Heart left ventricle (tissue), 16 donors: ENCODE measurements around the gene FXYD2. TPM values are rescaled to one million over a fixed set of nuclear protein-coding genes. Genes with fewer than 3 reads are reported as not detected.
A peak's percentile ranks its signal among the peaks of the same experiment; 100 is the strongest.

Experiments
- ATAC-seq, 4 donors: fragments of 200-7000 bp; cut with Tn5 transposase; one replicate each; pipeline ENCODE4 v1.9.1; 2020 to 2022; ENCODE audit warnings: moderate library complexity in 4 of 4, mild to moderate bottlenecking in 3 of 4, moderate number of reproducible peaks in 1 of 4
- DNase-seq, 5 donors: peaks; one replicate each; pipeline ENCODE4 v3.0.0-alpha.2; 2020
- H3K27ac ChIP-seq, 12 donors: fragments of 200-600 bp; sonication (generic) in 4 of 12; one replicate each; pipeline versions ENCODE4 v1.5.0 to v1.8.0; 2016 to 2022; ENCODE audit warnings: mild to moderate bottlenecking in 2 of 12
- H3K27me3 ChIP-seq, 9 donors: fragments of 200-600 bp; sonication (generic) in 2 of 9; one replicate each; pipeline versions ENCODE4 v1.5.1 to v1.8.0; 2016 to 2022; ENCODE audit warnings: mild to moderate bottlenecking in 3 of 9
- H3K36me3 ChIP-seq, 9 donors: fragments of 200-600 bp; sonication (generic) in 2 of 9; one replicate each; pipeline versions ENCODE4 v1.5.0 to v1.8.0; 2018 to 2022; ENCODE audit warnings: mild to moderate bottlenecking in 2 of 9
- H3K4me1 ChIP-seq, 12 donors: fragments of 200-600 bp; sonication (generic) in 4 of 12; one replicate each; pipeline versions ENCODE4 v1.5.0 to v1.8.0; 2016 to 2022; ENCODE audit warnings: mild to moderate bottlenecking in 3 of 12
- H3K4me3 ChIP-seq, 12 donors: fragments of 200-600 bp; sonication (generic) in 4 of 12; one replicate each; pipeline versions ENCODE4 v1.5.0 to v1.8.0; 2017 to 2022; ENCODE audit warnings: mild to moderate bottlenecking in 9 of 12, moderate library complexity in 4 of 12
- H3K9me3 ChIP-seq, 12 donors: fragments of 200-600 bp; sonication (generic) in 4 of 12; one replicate each; pipeline versions ENCODE4 v1.5.0 to v1.8.0; 2016 to 2022; ENCODE audit warnings: mild to moderate bottlenecking in 1 of 12
- CTCF ChIP-seq, 12 donors: fragments of 200-600 bp; sonication (generic) in 4 of 12; IDR thresholded peaks; one replicate each; pipeline versions ENCODE4 v1.5.0 to v1.8.0; 2018 to 2022; ENCODE audit warnings: antibody characterized with exemption in 12 of 12, mild to moderate bottlenecking in 5 of 12
- POLR2A ChIP-seq, 2 donors: fragments of 450-650 bp; IDR thresholded peaks; one replicate each; pipeline ENCODE4 v1.6.1; 2017; ENCODE audit warnings: antibody characterized with exemption in 2 of 2, mild to moderate bottlenecking in 2 of 2, moderate library complexity in 2 of 2
- whole genome bisulfite sequencing, 4 donors: extraction: QIAGEN DNeasy Blood & Tissue Kit in 2 of 4; methylation state at CpG; one replicate each; pipeline versions ENCODE4 v1.1.5 to v1.1.7; 2013 to 2018; 5-methylcytosine and 5-hydroxymethylcytosine counted together
- intact Hi-C, 10 donors: fragments of 100-400 bp; cut with DNase I; formaldehyde crosslinking; loops; one replicate each; pipeline versions ENCODE4 v1.11.1 to v1.14.2; 2022
- polyA plus RNA-seq, 2 donors: library from polyadenylated mRNA; stranded (reverse); fragments of 200-250 nt; gene quantifications; one replicate each; pipeline ENCODE4 v1.2.3, GENCODE V29; 2013
- total RNA-seq, 9 donors: library from RNA; depleted of rRNA in 2 of 9; stranded (reverse); fragments of >200 nt in 2 of 9; fragmentation: NEBNext Ultra II Directional in 3 of 9; extraction: Animal tissue kit (Norgen Biotek cat#: 25700) in 3 of 9; gene quantifications; one replicate each; pipeline versions ENCODE4 v1.1.0 to v1.2.4, GENCODE V29; 2016 to 2023
- donor health status: ischemic (EF 13 %, LVEDD 7.1; RV severe dilation, severe dysfunction).
- donor health status: healthy with polysubstance abuse.
- donor health status: DM: no; HTN: yes; CAD: no.
- donor health status: DM: no; HTN: no; CAD: no.
- donor health status: ischemic (EF 25% LVEDD 6.9; RV normal size, moderate dysfunction).
- donor health status: ischemic (EF 25% LVEDD 5.7; RV mildly dilated, moderate dysfunction).
- donor health status: healthy.
- donor health status: DM: yes; HTN: yes; CAD: no.
- donor health status: ischemic (EF 35%, LVEDD 5.7; RV mildly dilated, moderate dysfunction).
- donor health status: nonischemic (EF 11% LVEDD 7.7; RV severe dilation, severe dysfunction).
- donor health status: DM: yes; HTN: yes; CAD: no.
- donor health status: PGD.
- donor health status: ischemic (EF 29% LVEDD 5.4; RV normal size, mild dysfunction).
- donor health status: nonischemic (EF 23%, LVEDD 6.1; RV moderate dilation, normal function).

Gene FXYD2
- total and polyA plus RNA-seq, 11 donors: 0.48 to 2.7 (median 1.8) TPM; not detected in 1

- no peak for TF ChIP-seq POLR2A (IDR thresholded peaks at IDR 0.05)
- TF ChIP-seq CTCF (IDR thresholded peaks at IDR 0.05): peak; percentile 18 to 65 (median 52)
- 54 to 68% (median 67%) methylated on average over 6 to 10 of the region's 10 CpGs for WGBS, 4 donors
- H3K4me1 ChIP-seq: peaks cover 0 to 77% (median 44%) of the 10 kb centered on the region in 12 donors
- ATAC-seq (peak; percentile 12 to 55 (median 29)), DNase-seq (peak; percentile 67 to 80 (median 72))
- no peaks in the 10 kb centered on the region for H3K36me3 ChIP-seq
- no peaks in the 10 kb centered on the region for H3K27me3 ChIP-seq
- no peaks in the 10 kb centered on the region for H3K9me3 ChIP-seq
- no peak overlapping the region for H3K4me3 ChIP-seq
- intact Hi-C loops: loop anchor here in 9 of 10 donors (2.0 to 5.0 kb wide), 7 partner anchors 127 to 392 kb away; no protein-coding TSS in a partner anchor
- peak overlapping the region in 1 of 12 donors; percentile 64 for H3K27ac ChIP-seq
Observed at GRCh38 chr11:117819096-117820040, 5.2 kb downstream of the FXYD2 start.

- WGBS, 4 donors: 62 to 66% (median 64%) methylated on average over 6 to 9 of the region's 9 CpGs
- Histone ChIP-seq H3K4me1 (peaks cover 0 to 68% (median 34%) of the 10 kb centered on the region in 12 donors), H3K9me3 (no peaks in the 10 kb centered on the region), H3K27me3 (no peaks in the 10 kb centered on the region), H3K36me3 (no peaks in the 10 kb centered on the region), H3K4me3 (no peak overlapping the region), H3K27ac (peak overlapping the region in 2 of 12 donors; percentile 64 to 75)
- TF ChIP-seq CTCF (IDR thresholded peaks at IDR 0.05) (peak in 2 of 12 donors; percentile 6 to 28), POLR2A (IDR thresholded peaks at IDR 0.05) (no peak)
- ATAC-seq (peak in 1 of 4 donors; percentile 30), DNase-seq (peak in 2 of 5 donors; percentile 24 to 29)
- intact Hi-C loops: loop anchor here in 9 of 10 donors (1.0 to 5.0 kb wide), 8 partner anchors 129 to 392 kb away; no protein-coding TSS in a partner anchor
Observed at GRCh38 chr11:117818041-117818873, 6.3 kb downstream of the FXYD2 start.

GRCh38 chr11:117817368-117818040 is 7.0 kb downstream of the FXYD2 start:
- DNase-seq: peak; percentile 78 to 88 (median 80)
- intact Hi-C loops: loop anchor here in 9 of 10 donors (1.0 to 5.0 kb wide), 8 partner anchors 129 to 391 kb away; no protein-coding TSS in a partner anchor
- H3K4me3 ChIP-seq: peak overlapping the region in 6 of 12 donors; percentile 7 to 47 (median 32)
- H3K4me1 ChIP-seq: peaks cover 0 to 60% (median 28%) of the 10 kb centered on the region in 12 donors
- WGBS, 4 donors: 18 to 28% (median 19%) methylated on average over 19 of the region's 19 CpGs
- peak overlapping the region in 6 of 12 donors; percentile 28 to 75 (median 42) for H3K27ac ChIP-seq
- no peaks in the 10 kb centered on the region for H3K27me3 ChIP-seq
- no peaks in the 10 kb centered on the region for H3K9me3 ChIP-seq
- peak; percentile 43 to 73 (median 67) for ATAC-seq
- H3K36me3 ChIP-seq: no peaks in the 10 kb centered on the region
- TF ChIP-seq CTCF (IDR thresholded peaks at IDR 0.05) (peak; percentile 97 to 100 (median 99)), POLR2A (IDR thresholded peaks at IDR 0.05) (no peak)
